Fibroblast of the aortic adventitia (primary cell): ENCODE measurements around the gene ERGIC1. TPM values are rescaled to one million over a fixed set of nuclear protein-coding genes. Genes with fewer than 3 reads are reported as not detected.

Experiments used
- DNase-seq: peaks from one replicate; pipeline ENCODE4 v3.0.0-alpha.2; 2010; ENCODE audit warnings: low read depth
- H3K4me3 ChIP-seq: 2 replicates; pipeline ENCODE4 v1.5.1; 2011; ENCODE audit warnings: low read depth, mild to moderate bottlenecking, control low read depth, low read length, moderate library complexity
- total RNA-seq: library from RNA; depleted of rRNA; stranded (reverse); fragments of >200 nt; gene quantifications from 2 replicates; pipeline ENCODE4 v1.2.3, GENCODE V29; 2012; ENCODE audit warnings: low replicate concordance
- TF ChIP-seq, protein P1 (sequence below): IDR thresholded peaks from 2 replicates; pipeline ENCODE4 v1.5.1; 2011; ENCODE audit warnings: mild to moderate bottlenecking, low read length, control low read depth, inconsistent platforms; ENCODE audit not compliant: insufficient read depth

Gene ERGIC1
- total RNA-seq, 1 donor: 193 TPM

DNA sequence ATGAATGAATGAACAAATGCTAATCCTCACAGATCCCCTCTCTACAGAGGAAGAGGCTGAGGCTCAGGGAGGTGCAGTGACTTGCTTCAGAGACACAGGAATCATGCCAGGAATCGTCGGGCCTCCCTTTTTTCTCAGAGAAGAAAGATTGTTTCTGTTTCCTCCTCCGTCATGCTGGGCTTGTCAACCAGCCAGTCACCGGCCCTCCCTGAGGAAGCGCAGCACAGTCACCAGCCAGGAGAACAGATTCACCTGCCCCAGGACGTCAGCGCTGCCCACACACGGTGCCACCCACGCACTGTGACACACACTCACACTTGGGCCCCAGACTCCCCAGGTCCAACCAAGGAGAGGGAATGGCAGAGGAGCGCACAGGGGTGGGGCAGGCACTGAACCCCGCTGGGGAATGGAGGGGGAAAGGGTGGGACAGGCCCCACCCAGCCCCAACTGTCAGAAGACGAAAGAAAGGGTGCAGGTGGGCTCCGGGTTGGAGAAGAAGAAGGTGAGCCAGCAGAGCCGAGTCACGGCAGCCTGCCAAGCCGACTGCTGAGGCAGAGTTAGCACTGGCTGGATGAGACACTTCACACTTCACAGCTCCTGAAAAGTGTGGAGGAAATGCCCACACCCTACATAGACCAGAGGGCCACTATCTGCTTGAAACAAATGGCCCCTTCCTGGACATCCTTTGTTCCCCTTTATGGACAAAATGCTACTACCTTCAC is 13.8 kb upstream of the ERGIC1 start:
- peak; percentile 52 for DNase-seq
- H3K4me3 ChIP-seq: no peak overlapping the region
- TF ChIP-seq, protein P1, sequence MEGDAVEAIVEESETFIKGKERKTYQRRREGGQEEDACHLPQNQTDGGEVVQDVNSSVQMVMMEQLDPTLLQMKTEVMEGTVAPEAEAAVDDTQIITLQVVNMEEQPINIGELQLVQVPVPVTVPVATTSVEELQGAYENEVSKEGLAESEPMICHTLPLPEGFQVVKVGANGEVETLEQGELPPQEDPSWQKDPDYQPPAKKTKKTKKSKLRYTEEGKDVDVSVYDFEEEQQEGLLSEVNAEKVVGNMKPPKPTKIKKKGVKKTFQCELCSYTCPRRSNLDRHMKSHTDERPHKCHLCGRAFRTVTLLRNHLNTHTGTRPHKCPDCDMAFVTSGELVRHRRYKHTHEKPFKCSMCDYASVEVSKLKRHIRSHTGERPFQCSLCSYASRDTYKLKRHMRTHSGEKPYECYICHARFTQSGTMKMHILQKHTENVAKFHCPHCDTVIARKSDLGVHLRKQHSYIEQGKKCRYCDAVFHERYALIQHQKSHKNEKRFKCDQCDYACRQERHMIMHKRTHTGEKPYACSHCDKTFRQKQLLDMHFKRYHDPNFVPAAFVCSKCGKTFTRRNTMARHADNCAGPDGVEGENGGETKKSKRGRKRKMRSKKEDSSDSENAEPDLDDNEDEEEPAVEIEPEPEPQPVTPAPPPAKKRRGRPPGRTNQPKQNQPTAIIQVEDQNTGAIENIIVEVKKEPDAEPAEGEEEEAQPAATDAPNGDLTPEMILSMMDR: no peak

GRCh38 chr5:172821340-172821985 is 12.6 kb upstream of the ERGIC1 start:
- H3K4me3 ChIP-seq: no peak overlapping the region
- DNase-seq: no peak
- TF ChIP-seq, protein P1: no peak

DNA sequence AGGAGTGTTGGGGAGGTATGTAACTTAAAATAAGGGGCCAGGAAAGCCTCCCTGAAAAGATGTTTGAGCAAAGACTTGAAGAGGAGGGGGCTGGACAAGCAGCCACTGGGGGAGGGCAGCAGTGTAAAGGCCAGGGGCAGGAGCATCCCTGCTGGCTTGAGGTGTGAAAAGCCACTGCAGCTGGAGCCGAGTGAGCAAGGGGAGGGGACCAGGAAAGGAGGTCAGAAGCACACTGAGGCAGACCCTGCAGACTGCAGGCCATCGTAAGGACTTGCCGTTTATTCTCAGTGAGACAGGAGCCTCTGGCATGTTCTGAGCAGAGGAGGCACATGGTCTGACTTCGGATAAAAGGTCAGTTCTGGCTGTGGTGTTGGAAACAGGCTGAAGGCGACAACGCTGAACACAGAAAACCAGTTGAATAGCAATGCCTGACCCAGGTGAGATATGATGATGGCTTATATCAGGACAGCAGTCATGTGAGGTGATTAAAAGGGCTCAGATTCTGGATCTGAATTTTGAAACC is 10.2 kb upstream of the ERGIC1 start:
- no peak overlapping the region for H3K4me3 ChIP-seq
- DNase-seq: no peak
- TF ChIP-seq, protein P1: no peak

DNA sequence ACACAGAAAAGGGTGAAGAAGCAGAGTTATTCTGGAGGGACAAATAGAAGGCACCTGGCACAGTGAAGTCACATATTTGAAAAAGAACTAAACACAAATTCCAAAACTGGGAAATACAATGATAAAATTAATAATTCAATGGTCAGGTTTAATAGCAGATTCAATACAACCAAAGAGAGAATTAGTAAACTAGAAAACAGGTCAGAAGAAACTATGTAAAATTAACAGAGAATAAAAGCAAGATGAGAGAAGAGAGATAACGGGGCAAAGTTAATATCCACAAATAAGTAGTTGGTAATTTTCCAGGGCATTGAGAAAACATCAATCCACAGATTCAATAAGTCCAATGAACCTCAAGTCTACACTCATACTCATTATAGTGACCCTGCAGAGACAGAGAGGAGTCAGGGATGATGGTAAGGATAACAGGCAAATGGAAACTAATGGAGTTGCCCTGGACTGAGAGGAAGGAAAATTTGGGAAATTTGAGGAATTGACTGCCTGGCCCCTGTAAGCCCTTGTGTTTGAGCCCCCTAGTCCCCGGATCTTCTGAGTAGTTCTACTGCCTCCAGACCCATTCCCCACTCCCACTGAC is 8.3 kb upstream of the ERGIC1 start:
- no peak for DNase-seq
- TF ChIP-seq, protein P1: no peak
- no peak overlapping the region for H3K4me3 ChIP-seq

DNA sequence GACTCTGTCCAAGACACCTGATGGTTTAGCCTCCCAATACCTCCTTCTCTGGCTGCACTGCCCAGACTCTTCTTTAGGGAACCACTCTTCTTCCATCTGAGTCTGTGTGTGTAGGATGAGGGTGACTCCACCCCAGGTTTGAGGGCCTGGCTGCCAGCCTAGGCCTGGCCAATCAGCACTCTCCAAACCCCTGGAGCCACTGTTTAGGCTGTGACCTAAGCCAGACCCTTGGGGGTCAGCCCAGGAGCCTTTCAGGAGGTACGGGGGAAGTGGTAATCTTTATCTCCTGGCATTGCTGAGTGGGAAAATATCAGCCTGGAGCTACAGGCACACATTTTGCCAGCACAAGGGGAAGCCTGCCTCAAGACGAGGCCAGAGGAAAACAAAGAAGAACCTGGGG is 6.2 kb upstream of the ERGIC1 start:
- TF ChIP-seq, protein P1: no peak
- H3K4me3 ChIP-seq: no peak overlapping the region

DNA sequence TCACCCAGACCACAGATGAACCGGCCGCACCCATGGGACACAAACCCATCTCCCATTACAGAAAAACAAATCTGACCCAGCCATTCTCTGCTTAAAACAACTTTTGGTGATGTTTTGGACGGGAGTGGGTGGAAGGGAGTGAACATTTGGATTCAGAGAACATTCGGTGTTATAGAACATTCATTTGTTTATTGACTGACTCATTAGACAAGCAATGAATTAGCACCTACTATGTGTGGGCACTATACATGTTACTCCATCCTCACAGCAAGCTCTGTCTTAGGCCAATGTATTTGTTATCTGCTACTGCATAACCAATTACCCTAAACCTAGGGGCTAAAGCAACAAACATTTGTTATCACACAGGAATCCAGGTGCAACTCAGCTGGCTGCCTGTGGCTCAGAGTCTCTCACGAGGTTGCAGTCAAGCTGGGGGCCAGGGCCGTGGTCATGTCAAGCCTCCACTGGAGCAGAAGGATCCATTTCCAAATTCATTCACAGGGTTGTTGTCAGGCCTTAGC is 5.1 kb upstream of the ERGIC1 start:
- TF ChIP-seq, protein P1: no peak
- DNase-seq: no peak
- H3K4me3 ChIP-seq: no peak overlapping the region

More for the DNA sequence above, 6.2 kb upstream of the ERGIC1 start:
- DNase-seq: no peak
